Duodenal mucosa (tissue), 2 donors: Measurements from ENCODE around the gene SNAPC3.
"Not testable (repeated sequence)": the region's sequence is repeated elsewhere in the genome, so short reads cannot be mapped to it uniquely, and the experiment has no call there.

Experiments
- H3K27ac ChIP-seq: one replicate; pipeline ENCODE4 v1.7.0; 2013; ENCODE audit warnings: low read depth, low read length
- H3K27me3 ChIP-seq, 2 donors: one replicate each; pipeline ENCODE4 v1.7.0; 2013; ENCODE audit warnings: low read length in 2 of 2, control low read depth in 1 of 2; ENCODE audit not compliant: insufficient read depth in 2 of 2, control insufficient read depth in 1 of 2
- H3K36me3 ChIP-seq, 2 donors: one replicate each; pipeline ENCODE4 v1.7.0; 2013; ENCODE audit warnings: low read length in 2 of 2, control low read depth in 1 of 2; ENCODE audit not compliant: insufficient read depth in 2 of 2, control insufficient read depth in 1 of 2
- H3K4me1 ChIP-seq, 2 donors: one replicate each; pipeline ENCODE4 v1.7.0; 2013; ENCODE audit warnings: low read length in 2 of 2, control low read depth in 1 of 2; ENCODE audit not compliant: insufficient read depth in 2 of 2, control insufficient read depth in 1 of 2
- H3K4me3 ChIP-seq, 2 donors: one replicate each; pipeline ENCODE4 v1.7.0; 2013; ENCODE audit warnings: low read length in 2 of 2, low read depth in 1 of 2
- H3K9ac ChIP-seq, 2 donors: one replicate each; pipeline ENCODE4 v1.7.0; 2013; ENCODE audit warnings: low read length in 2 of 2, low read depth in 1 of 2
- H3K9me3 ChIP-seq, 2 donors: one replicate each; pipeline ENCODE4 v1.7.0; 2013; ENCODE audit warnings: low read length in 2 of 2, control low read depth in 1 of 2; ENCODE audit not compliant: control insufficient read depth in 1 of 2

Gene SNAPC3

GRCh38 chr9:15422372-15423230 lies at the start of gene SNAPC3:
Gene SNAPC3, plus strand, starts transcription at chr9:15422876. Its CDS starts 4 bp downstream, at chr9:15422880.
- Histone ChIP-seq H3K27me3 (no peaks in the 10 kb centered on the region), H3K4me1 (peaks cover 24 to 30% of the 10 kb centered on the region in 2 donors)

DNA sequence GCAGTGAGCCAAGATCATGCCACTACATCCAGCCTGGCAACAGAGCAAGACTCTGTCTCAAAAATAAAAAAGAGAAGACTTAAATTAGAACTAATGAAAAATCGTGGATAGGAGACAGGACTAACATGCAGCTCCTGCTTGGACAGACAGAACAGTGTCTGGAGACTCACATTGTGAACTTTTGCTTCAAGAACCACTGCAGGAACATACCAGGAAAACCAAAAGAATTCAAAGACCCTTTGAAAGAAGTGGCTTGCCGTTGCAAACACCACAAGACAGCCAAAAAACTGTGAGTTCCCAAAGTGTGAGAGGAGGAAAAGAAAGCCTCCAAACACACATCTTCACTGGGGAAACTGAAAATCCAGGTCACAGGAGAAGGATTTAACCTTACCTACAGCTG lies 48.8 kb upstream of the SNAPC3 start:
- Histone ChIP-seq H3K27ac (no peak overlapping the region), H3K9me3 (no peaks in the 10 kb centered on the region), H3K27me3 (no peaks in the 10 kb centered on the region), H3K36me3 (no peaks in the 10 kb centered on the region), H3K4me3 (no peak overlapping the region), H3K4me1 (peaks cover 3 to 8% of the 10 kb centered on the region in 2 donors), H3K9ac (no peak overlapping the region)

More at GRCh38 chr9:15422372-15423230, at the start of gene SNAPC3:
- Histone ChIP-seq H3K27ac (peak within 1 kb of the TSS; percentile 87), H3K9me3 (no peaks in the 10 kb centered on the region), H3K9ac (peak within 1 kb of the TSS; percentile 94), H3K4me3 (peak within 1 kb of the TSS; percentile 95 to 100), H3K36me3 (peaks cover 0 to 11% of the 10 kb centered on the region in 2 donors)

GRCh38 chr9:15374310-15374709 lies 48.4 kb upstream of the SNAPC3 start:
- Histone ChIP-seq H3K36me3 (no peaks in the 10 kb centered on the region), H3K27me3 (no peaks in the 10 kb centered on the region), H3K4me3 (no peak overlapping the region), H3K27ac (no peak overlapping the region), H3K4me1 (peaks cover 3 to 8% of the 10 kb centered on the region in 2 donors), H3K9ac (no peak overlapping the region), H3K9me3 (no peaks in the 10 kb centered on the region)

DNA sequence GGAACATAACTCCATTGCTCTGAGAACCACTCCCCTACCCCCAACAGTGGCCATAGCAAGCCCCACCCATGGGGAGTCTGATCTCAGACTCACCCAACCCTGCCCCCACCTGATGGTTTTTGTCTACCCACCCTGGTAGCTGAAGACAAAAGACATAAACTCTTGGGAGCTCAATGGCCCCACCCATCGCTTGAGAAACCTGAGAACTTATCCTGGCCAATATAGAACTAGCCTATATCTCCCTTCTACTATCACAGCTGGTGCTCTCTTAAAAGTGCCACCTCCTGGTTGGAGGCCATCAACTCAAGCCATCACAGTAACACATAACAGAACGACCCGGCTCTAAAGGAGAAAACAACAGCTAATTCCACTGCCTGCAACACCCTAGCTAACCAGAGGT lies 47.9 kb upstream of the SNAPC3 start:
- H3K9ac ChIP-seq: no peak overlapping the region
- no peaks in the 10 kb centered on the region for H3K9me3 ChIP-seq
- H3K27me3 ChIP-seq: no peaks in the 10 kb centered on the region
- no peak overlapping the region for H3K4me3 ChIP-seq
- no peak overlapping the region for H3K27ac ChIP-seq
- H3K36me3 ChIP-seq: no peaks in the 10 kb centered on the region
- peaks cover 3 to 8% of the 10 kb centered on the region in 2 donors for H3K4me1 ChIP-seq

DNA sequence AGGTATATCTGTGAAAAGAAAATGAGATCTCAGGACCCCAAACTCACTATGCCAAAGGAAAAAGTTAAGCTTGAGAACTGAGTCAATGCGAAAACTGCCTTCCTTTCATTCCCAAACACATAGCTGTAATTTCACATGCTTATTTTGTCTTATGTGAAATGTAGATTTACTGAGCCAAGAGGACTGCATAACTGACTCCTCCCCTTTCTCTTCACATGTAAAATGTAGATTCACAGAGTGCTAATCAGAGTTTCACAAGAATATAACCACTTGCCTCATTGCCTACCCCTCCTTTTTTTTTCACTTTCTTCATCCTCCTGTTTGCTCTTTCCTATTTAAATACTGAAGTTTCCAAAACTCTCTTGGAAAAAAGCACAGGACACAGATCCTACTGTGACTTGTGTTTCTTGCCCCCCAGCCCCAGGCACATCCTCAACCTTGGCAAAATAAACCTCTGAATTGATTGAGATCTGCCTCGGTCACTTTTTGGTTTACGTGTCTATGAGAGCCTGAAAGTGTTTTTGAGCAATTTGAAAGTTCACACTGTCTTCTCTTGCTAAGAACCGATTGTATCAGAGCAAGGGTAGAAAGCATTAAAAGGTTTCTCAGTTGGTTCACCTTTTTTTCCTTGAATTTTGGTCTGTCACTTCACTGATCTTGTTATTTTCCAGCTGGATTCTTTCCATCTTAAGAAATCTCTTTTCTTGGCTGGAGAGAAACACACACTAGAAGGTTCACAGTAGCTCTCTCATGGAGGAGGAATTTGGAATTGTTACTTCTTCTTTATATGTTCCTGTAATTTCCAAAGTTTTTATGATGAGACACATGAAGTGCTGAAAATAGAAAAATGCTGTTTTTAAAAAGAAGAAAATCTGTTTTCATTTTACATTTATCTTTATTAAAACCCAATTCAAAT lies 44.8 kb upstream of the SNAPC3 start:
- Histone ChIP-seq H3K27ac (no peak overlapping the region), H3K27me3 (no peaks in the 10 kb centered on the region), H3K9me3 (no peaks in the 10 kb centered on the region), H3K36me3 (no peaks in the 10 kb centered on the region), H3K4me1 (peaks cover 0 to 3% of the 10 kb centered on the region in 2 donors), H3K9ac (no peak overlapping the region), H3K4me3 (no peak overlapping the region)

GRCh38 chr9:15379317-15379716 lies 43.4 kb upstream of the SNAPC3 start:
- H3K27ac ChIP-seq, H3K36me3 ChIP-seq, H3K27me3 ChIP-seq, H3K4me1 ChIP-seq, H3K9ac ChIP-seq, H3K9me3 ChIP-seq, H3K4me3 ChIP-seq: not testable (repeated sequence)

GRCh38 chr9:15379888-15380287 lies 42.8 kb upstream of the SNAPC3 start:
- not testable (repeated sequence) for H3K4me3 ChIP-seq, H3K9me3 ChIP-seq, H3K27me3 ChIP-seq, H3K36me3 ChIP-seq, H3K9ac ChIP-seq, H3K27ac ChIP-seq, H3K4me1 ChIP-seq

DNA sequence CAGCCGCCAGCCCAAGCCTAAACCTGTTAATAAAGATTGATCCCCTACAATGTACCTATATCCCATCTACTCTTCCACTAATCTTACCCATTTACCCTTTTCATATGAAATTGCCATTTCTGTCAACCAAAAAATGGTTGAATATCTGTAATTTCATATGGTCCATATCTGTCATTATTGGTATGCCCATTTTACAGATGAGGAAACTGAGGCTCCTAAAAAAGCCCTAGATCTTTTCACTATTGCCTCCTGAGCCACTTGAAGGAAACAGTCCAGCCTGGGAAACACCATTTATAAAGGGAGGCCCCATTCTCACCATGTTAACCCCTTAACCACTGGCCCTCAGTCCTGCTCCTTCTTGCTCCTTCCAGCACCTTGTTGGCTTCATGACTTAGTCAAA lies 41.2 kb upstream of the SNAPC3 start:
- no peaks in the 10 kb centered on the region for H3K27me3 ChIP-seq
- H3K27ac ChIP-seq: no peak overlapping the region
- H3K9ac ChIP-seq: no peak overlapping the region
- H3K4me1 ChIP-seq: no peaks in the 10 kb centered on the region
- H3K9me3 ChIP-seq: no peaks in the 10 kb centered on the region
- no peaks in the 10 kb centered on the region for H3K36me3 ChIP-seq
- no peak overlapping the region for H3K4me3 ChIP-seq

DNA sequence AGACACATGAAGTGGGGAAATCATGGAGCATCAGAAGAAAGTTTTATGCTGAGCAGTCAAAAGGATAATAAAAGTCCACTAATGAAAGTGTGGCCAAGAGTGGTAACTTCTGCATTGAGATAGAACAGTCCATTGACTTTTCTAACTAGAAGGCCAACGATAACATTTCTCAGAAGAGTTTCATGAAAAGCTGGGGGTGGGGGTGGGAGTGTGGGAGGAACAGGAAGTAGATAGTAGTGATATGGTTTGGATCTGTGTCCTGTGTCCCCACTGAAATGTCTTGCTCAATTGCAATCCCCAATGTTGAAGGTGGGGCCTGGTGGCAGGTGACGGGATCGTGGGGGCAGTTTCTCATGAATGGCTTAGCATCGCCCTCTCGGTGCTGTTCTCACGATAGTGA lies 36.2 kb upstream of the SNAPC3 start:
- Histone ChIP-seq H3K9ac (no peak overlapping the region), H3K9me3 (no peaks in the 10 kb centered on the region), H3K27ac (no peak overlapping the region), H3K36me3 (no peaks in the 10 kb centered on the region), H3K4me3 (no peak overlapping the region), H3K27me3 (no peaks in the 10 kb centered on the region), H3K4me1 (peaks cover 16 to 20% of the 10 kb centered on the region in 2 donors)

DNA sequence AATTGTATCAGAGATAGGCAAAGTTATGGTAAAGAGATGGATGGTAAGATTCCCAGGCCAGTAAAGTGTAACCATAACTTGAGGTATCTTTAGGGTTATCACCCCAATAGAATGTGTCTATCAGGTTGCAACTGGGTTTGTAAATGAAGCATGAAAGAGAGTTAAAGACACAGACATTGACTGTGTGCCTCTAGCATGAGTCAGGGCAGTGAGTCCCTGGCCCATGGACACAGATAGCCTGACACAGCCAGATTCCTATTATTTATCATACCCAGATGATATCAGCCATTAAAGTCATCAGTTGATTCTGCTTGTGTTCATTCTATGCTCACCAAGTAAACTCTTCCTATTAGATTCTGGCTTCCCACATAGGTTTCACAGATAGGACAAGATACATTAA lies 33.5 kb upstream of the SNAPC3 start:
- Histone ChIP-seq H3K27ac (peak overlapping the region; percentile 17), H3K36me3 (no peaks in the 10 kb centered on the region), H3K27me3 (no peaks in the 10 kb centered on the region), H3K4me1 (peaks cover 19 to 34% of the 10 kb centered on the region in 2 donors), H3K9ac (no peak overlapping the region), H3K9me3 (no peaks in the 10 kb centered on the region), H3K4me3 (no peak overlapping the region)
